Measurements from ENCODE around the gene TUSC2.

The TUSC2 gene

DNA sequence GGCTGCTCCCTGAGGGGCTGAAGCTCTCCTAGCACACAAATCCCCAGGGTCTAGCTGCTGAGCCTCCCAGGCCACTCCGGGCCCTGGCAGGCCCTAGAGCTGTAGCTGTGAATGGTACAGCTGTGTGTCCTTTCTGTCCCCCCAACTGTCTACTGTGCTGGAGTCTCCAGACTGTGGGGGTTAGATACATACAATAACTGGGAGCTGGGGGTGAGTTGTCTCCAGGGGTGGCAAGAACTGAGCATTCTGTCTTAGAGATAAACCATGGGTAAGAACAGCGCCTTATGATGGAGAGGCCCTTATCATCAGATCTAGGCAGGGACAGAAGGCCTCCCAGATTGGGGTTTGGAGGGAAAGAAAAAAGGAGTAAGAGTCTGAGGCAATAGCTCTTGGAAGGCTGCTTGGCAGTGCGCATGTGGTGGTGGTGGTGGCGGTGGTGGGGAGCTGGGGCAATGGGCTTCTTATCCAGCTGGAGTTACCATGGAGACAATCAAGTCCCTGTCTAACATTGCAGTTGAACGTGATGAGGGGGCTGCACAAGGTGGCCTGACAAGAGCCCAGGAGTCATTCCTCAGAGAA lies 26.3 kb upstream of the TUSC2 start:
- no peak for DNase-seq

DNA sequence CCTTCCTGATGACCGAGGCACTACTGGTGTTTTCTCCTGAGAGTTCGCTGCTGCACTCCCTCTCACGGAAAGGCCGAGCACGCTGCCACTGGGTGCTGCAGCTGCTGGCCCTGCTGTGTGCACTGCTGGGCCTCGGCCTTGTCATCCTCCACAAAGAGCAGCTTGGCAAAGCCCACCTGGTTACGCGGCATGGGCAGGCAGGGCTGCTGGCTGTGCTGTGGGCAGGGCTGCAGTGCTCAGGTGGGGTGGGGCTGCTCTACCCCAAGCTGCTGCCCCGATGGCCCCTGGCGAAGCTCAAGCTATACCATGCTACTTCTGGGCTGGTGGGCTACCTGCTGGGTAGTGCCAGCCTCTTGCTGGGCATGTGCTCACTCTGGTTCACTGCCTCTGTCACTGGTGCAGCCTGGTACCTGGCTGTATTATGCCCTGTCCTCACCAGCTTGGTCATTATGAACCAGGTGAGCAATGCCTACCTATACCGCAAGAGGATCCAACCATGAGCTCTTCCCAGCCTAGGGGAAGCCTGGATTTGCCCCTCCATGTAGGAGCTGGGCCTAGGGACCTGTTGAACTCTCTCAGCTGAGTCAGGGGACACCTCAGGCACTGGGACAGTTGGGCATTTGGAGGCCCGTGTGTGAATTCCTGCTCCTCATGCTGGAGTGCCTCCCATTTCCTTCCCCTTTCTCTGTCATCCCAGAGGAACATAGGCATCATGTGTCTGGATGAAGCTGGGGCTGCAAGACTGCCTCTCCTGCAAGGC lies 25.4 kb upstream of the TUSC2 start:
- no peak for DNase-seq

- DNase-seq, result no peak
Observed at GRCh38 chr3:50352781-50353180, 24.8 kb upstream of the TUSC2 start.

DNA sequence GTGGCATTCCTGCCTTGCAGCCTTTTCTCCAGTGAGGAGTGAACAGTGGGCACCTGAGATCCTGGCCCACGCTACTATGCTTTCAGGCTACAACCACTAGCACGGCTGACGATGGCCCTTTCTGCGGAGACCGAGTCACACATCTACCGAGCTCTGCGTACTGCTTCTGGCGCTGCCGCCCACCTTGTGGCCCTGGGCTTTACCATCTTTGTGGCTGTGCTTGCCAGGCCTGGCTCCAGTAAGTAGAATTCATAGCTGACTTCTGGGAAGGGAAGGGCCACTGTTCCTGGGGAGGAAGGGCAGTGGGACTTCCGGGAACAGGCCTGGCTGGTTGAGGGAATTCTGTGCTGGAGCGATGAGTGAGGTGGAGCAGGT lies 23.3 kb upstream of the TUSC2 start:
- DNase-seq, result no peak

DNA sequence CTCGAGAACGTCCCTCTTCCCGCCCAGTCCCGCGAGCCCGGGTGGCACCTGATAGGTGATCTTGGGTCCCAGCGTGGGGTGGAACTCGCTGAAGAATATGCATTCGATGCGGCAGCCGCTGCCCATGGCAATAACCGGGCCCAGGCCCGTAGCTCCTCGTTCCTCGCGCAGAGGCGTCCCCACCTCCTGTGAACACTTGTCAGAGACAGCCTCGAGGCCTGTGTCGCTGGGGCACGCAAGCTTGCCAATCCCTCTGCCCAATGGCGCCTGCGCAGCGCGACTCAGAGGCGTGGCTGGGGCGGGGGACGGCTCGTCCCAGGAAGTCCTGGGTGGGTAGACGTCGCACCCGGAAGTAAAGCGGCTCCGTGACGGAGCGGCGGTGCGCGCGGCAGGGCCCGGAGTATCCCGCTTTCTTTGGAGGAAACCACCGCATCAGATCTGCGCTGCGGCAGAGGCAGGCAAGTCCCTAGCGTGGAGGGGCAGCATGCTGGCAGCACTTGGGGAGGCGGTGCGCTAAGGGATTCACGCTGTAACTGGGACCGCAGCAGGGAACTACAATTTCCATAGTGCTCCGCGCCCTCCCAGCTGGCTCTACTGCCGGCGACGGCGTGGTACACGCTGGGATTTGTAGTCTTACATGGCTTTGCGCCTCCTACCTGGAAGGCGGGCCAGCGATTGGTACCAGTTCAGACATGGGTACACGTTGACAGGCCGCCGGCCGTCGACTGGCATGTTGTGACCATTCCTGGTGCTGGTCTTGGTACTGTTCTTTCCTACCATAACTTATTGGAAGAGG lies 22.7 kb upstream of the TUSC2 start, which contains the start of the genes CYB561D2 and NPRL2:
CYB561D2 (plus strand) TSS at position 336 of the 796 bp plus-strand sequence. CDS start 572 bp downstream, outside the sequence.
NPRL2 (minus strand) TSS at position 249 of the 796 bp plus-strand sequence; CDS start at position 126, 123 bp downstream.
- DNase-seq, result peak; percentile 92 to 94

GRCh38 chr3:50350213-50350526 lies 22.1 kb upstream of the TUSC2 start:
- no peak for DNase-seq

DNA sequence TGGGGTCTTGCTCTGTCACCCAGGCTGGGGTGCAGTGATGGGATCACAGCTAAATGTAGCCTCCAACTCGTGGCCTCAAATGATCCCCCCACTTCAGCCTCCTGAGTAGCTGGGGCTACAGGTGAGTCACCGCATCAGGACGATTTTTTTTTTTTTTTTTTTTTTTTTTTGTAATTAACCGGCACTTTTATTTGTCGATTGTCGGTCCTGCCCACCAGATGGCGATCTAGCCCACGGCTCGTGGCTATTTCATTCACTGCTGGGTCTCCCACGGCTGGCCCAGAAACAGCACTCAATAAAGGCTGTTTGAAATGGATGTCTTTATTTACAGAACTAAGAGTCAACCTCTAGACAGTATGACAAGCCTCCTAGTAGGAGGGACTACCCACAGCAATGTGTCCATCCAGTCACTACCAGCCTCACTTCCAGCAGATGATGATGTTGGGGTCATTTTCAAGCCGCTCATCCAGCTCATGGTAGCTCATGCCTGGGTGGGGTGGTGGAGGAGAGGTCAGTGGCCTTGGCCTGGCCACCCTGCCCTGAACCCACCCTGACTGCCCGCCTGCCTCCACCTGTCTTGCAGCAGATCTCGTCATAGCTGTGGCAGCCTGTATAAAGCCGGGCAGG lies 19.3 kb upstream of the TUSC2 start:
- peak; percentile 15 to 77 for DNase-seq

GRCh38 chr3:50345586-50346234 lies 17.7 kb upstream of the TUSC2 start, which contains the start of gene ZMYND10:
ZMYND10 (minus strand) TSS chr3:50345732; CDS start chr3:50345579, 153 bp downstream.
- no peak for DNase-seq

GRCh38 chr3:50345008-50345407 lies 17.0 kb upstream of the TUSC2 start:
- no peak for DNase-seq

DNA sequence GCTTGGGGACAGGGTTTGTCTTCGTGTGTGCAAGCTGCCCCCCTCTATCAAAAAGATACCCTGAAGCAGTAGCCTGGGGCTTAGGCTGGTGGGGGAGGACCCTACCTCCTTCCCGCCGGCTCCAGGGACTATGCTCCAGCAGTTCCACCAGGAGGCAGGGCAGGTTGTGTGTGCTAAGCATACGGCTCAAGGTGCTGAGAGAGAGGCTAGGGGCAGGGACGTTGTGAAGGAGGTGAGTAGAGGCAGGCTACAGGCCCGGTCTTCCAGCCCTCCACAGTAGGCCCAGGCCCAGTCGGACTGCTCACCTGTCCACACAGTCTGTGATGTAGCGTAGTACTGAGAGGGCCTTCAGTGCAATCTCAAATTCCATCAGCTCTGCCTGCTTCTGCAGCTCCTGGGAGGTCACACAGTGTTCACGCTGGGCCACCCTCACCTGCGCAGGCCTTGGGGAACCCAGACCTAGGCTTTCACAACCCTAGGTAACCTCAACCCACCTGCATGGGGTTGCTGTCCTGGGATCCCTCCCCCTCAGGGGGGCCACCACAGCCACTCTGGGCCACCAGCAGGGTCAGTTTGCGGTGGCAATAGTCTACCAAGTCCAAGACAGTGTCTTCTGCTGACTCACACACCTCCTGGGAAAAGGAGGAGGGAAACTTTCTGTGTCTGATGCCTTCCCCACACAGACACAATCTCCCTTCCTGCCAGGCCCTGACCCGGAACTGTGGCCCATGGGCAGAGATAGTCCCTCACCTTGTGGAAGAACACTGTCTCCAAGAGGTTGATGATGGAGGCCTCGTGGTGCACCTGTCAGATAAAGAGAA lies 15.0 kb upstream of the TUSC2 start:
- no peak for DNase-seq

- no peak for DNase-seq
Observed at GRCh38 chr3:50341996-50342650, 14.1 kb upstream of the TUSC2 start.

GRCh38 chr3:50341537-50341936 lies 13.5 kb upstream of the TUSC2 start:
- DNase-seq, result no peak

DNA sequence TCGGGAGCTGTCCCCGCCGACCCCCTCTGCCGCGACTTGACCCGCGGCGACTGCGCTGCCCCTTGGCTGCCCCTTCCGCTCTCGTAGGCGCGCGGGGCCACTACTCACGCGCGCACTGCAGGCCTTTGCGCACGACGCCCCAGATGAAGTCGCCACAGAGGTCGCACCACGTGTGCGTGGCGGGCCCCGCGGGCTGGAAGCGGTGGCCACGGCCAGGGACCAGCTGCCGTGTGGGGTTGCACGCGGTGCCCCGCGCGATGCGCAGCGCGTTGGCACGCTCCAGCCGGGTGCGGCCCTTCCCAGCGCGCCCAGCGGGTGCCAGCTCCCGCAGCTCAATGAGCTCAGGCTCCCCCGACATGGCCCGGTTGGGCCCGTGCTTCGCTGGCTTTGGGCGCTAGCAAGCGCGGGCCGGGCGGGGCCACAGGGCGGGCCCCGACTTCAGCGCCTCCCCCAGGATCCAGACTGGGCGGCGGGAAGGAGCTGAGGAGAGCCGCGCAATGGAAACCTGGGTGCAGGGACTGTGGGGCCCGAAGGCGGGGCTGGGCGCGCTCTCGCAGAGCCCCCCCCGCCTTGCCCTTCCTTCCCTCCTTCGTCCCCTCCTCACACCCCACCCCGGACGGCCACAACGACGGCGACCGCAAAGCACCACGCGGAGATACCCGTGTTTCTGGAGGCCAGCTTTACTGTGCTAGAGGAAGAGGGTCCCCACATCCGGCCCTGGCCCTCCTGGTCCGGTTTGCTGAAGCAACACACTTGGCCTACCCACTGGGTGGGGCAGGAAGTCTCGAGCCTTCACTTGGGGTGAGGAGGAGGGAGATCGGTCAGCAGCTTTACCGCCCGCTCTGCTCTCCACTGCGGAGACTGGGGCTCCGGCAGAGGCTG lies 12.7 kb upstream of the TUSC2 start, which contains the start of gene RASSF1:
RASSF1 (minus strand) TSS at position 389 of the 882 bp plus-strand sequence; CDS start at position 358, 31 bp downstream.
- DNase-seq, result no peak

- no peak for DNase-seq
Observed at GRCh38 chr3:50340147-50340447, 12.1 kb upstream of the TUSC2 start.

DNA sequence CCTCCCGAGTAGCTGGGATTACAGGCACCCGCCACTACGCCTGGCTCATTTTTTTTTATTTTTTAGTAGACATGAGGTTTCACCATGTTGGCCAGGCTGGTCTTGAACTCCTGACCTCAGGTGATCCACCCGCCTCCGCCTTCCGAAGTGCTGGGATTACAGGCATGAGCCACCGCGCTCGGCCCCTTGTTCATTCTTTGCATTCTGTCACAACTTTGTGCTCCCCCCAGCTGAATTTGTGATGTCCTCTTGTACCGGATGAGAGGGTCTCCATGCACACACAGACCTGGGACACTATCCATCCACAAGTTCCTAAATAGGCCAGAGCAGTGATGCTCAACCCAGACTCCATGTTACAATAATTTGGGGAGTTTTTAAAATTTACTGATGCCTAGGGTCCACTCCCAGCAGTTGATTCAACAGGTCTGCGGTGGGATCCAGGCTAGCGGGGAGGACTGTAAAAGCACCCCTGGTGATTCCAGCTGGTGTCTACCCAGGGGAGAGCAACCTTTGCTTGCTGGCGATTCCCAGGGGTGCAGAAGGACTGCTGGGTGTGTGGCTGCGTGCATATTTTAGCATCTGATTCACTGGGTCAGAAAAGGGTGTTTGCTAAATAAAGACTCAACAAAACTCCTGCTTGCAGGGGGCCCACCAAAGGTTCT lies 11.6 kb upstream of the TUSC2 start:
- DNase-seq, result no peak

- no peak for DNase-seq
Observed at GRCh38 chr3:50338965-50339364, 10.9 kb upstream of the TUSC2 start.

- DNase-seq, result peak; percentile 93 to 96
Observed at GRCh38 chr3:50337175-50337861, 9.3 kb upstream of the TUSC2 start.

GRCh38 chr3:50336452-50337174 lies 8.6 kb upstream of the TUSC2 start:
- no peak for DNase-seq
